HG02840 (cell line): ENCODE measurements around the gene ARSG.
"Not testable (repeated sequence)": the region's sequence is repeated elsewhere in the genome, so short reads cannot be mapped to it uniquely, and the experiment has no call there.

Experiments
- ATAC-seq: cut with Tn5 transposase; IDR thresholded peaks from one replicate; pipeline ENCODE4 v1.9.1; 2021; ENCODE audit warnings: mild to moderate bottlenecking, moderate library complexity, moderate number of reproducible peaks; ENCODE audit not compliant: unreplicated experiment, low FRiP score

Gene ARSG

GRCh38 chr17:68276339-68276738 is 15.0 kb upstream of the ARSG start:
- ATAC-seq, result not testable (repeated sequence)

DNA sequence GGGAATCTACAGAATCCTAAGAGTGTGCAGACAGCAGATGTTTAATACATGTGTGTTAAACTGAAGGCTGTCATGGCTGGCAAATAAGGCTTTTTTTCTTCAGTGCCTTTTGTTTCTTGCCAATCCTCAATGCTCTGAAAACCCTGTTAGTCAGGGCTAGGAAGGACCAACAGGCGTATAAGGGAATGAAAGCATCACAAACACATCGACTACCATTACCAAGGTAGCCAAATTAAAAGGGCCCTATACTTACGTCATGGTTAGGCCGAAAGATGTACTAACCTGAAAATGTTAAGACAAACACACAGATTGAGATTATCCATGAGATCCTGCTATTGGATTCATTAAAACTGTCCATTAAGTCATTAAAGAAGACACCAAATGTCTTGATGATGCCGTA is 13.5 kb upstream of the ARSG start:
- ATAC-seq, result no peak

DNA sequence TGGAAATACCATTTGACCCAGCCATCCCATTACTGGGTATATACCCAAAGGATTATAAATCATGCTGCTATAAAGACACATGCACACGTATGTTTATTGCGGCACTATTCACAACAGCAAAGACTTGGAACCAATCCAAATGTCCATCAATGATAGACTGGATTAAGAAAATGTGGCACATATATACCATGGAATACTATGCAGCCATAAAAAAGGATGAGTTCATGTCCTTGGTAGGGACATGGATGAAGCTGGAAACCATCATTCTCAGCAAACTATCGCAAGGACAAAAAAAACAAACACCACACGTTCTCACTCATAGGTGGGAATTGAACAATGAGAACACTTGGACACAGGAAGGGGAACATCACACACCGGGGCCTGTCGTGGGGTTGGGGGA is 9.3 kb upstream of the ARSG start:
- not testable (repeated sequence) for ATAC-seq

DNA sequence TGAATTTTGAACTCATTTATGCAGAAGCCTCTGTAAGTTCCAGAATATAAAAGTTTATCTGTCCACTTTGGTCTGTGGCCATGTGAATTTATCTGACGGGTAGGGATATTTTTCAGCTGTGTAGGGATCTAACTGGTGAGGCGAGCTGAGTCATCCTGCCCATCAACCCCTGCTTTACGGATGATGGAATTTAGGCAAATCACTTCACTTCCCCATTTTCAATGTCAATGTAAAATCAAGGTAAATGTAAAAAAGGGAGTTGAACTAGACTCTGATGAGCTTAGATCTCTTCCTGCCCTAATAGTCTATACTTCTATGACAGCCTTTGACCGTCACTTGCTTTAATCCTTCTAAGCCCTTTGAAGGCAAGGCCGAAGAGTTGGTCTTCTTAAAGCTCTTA is 2.9 kb upstream of the ARSG start:
- no peak for ATAC-seq

- no peak for ATAC-seq
Observed at GRCh38 chr17:68288804-68289203, 2.5 kb upstream of the ARSG start.

GRCh38 chr17:68289473-68289872 is 1.8 kb upstream of the ARSG start:
- ATAC-seq, result no peak

DNA sequence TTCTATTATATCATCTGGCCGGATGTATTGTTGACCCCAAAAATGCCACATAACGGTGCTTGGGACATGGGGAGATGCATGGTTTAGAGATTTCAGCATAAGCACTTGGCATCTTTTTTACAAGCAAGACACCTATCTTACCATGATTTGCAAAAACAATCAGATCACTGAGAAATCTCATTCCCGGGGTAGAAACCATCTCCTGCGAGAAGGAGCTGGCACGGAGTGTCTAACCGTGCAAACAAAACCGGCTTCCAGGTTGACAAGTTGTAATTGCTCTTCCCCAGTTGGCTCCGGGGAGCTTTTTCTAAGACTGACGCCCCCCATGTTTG is 1.4 kb upstream of the ARSG start:
- ATAC-seq, result no peak

DNA sequence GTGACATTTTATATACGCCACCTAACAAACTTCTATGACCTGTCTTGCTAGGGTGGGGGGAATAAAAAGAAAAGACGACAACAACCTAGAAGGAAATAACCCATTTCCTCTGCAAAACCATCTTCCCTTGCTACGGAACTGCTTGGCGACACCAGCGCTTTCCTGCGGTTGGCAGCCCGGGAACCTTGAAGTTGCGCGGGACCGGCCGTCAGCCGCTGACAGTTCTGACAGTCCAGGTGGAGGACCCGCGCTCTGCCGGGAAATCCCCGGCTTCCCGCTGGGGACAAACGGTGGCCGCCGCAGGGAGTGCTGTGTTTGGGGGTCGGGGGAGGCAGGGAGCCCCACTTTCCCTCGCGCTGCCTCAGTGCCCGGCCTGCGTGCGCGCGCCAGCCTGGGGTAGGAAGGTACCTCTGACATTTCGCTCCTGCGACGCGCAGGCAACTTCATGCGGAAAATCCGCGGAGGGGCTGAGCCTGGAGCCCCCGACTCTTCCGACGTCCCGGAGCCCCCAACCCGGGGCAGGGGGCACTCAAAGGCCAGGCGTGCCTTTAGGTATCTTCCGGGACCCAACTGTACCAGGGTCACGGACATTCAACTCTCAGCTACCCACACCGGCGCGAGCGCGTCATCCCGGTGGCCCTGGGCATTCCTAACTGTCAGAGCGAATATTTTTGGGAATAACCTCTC is 884 bp upstream of the ARSG start:
- no peak for ATAC-seq

- ATAC-seq, result peak; percentile 53
Observed at GRCh38 chr17:68291836-68292688, 767 bp downstream of the ARSG start.

DNA sequence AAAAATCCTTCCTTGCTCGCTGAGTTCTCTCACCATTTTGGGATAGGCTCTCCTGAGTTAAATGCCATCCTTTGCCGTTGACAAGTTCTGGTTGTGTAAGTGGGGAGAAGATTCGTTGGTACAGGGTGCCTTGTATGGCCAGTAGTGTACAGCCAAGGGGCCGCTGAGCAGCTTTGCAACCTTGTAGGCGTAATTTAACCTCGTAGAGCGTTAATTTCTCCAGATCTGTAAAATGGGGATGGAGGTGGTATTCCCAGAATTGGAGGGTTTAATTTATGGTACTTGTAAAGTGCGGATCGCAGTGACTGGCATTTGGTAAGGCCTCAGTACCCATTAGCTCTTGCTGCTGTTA is 1.4 kb downstream of the ARSG start:
- no peak for ATAC-seq

DNA sequence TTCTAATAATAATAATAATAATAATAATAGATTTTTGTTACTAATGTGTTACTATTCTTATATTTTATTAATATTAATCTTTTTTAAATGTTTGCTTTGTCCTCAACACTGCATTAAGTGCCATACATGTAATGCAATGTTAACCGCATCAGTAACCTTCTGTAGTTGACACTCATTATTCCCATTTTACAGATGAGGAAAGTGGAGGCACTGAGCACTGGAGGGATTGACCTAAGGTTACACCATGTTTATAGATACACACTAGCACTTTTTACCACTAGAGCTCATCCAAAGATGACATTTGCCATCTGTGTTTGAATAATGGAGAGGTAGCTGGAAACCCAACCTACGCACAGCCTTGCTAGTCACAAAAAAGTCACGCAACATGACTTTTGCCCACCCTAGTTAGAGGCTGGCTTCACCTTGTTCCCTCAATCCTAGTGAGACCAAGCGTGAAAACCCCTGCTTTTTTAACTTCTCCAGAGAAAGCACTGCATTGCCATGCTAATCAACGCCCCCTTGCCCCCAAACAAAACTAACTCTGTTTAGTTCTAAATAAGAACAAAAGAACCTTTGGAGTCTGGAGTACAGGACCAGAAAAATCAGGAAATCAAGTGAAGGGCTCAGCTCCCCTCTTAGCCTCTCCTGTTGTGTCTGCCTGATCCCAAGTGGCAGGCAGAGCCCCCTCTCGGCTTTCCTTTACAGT is 2.3 kb downstream of the ARSG start:
- no peak for ATAC-seq

DNA sequence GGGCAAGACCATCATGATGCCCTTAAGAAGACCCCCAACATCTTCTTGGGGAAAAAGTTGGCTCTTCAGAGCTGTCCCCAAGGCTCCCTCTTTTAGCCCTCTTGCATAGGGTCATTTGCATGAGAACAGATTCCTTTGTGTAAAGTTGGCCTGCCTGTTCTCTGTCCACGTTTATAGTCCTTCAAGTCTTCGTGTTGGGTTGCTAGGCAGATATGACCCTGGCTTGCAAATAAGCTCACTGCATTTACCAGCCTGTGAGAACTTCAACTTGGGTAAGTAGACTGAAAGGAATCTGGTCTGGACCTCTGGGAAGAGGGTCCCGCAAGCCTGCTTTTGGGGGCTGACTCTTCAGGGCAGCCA is 2.9 kb downstream of the ARSG start:
- no peak for ATAC-seq

DNA sequence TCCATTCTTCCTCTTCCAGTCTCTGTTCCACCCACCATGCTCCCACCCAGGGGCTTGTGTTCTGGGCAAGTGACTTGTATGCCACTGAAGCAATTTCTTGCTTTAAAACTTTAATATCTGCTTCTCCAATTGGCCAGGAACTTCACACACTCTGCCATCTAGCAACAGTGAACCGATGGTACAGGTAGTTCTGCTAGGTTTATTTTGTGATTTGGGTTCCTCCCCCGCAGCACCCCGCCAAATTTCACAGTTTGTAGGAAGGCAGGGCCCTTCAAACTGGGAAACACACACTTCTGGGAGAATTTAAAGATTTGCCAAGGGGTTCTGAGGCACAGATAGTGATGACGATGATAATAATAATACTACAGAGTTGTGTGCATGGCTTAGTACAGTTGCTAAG is 3.3 kb downstream of the ARSG start:
- ATAC-seq, result no peak

DNA sequence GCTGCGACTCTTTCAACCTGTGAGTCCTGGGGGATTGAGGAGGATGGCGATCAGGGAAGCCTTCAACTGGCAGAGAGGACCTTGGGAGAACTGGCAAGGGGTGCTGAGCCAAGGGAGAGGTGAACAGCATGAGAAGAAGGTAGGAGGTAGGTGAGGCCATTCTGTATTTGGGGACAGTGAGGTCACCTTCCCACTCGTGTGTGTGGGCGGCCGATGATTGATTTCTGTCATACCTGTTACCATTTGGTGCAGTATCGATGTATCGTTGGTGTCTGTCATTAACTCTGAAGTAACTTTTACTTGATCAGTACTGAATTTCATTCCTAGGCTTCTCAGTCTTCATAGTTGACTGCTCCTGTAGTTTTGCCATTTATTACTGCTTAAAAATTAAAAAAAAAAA is 3.8 kb downstream of the ARSG start:
- ATAC-seq, result no peak

GRCh38 chr17:68296217-68297191 is 5.2 kb downstream of the ARSG start:
- ATAC-seq, result no peak

- ATAC-seq, result no peak
Observed at GRCh38 chr17:68297195-68297594, 5.9 kb downstream of the ARSG start.

DNA sequence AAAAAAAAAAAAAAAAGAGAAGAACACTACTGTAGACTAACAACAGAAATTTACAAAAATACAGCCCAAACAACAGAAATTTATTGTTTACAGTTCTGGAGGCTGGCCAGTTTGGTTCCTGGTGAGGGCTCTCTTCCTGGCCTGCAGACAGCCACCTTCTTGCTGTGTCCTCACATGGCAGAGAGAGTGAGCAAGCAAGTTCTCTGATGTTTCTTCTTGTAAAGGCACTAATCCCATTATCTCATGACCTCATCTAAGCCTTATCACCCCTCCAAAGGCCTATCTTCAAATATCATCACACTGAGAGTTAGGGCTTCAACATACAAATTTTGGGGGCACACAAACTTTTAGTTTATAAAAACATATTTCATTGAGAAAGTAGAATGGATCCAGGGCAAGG is 7.3 kb downstream of the ARSG start:
- no peak for ATAC-seq

- ATAC-seq, result no peak
Observed at GRCh38 chr17:68299817-68300216, 8.5 kb downstream of the ARSG start.

DNA sequence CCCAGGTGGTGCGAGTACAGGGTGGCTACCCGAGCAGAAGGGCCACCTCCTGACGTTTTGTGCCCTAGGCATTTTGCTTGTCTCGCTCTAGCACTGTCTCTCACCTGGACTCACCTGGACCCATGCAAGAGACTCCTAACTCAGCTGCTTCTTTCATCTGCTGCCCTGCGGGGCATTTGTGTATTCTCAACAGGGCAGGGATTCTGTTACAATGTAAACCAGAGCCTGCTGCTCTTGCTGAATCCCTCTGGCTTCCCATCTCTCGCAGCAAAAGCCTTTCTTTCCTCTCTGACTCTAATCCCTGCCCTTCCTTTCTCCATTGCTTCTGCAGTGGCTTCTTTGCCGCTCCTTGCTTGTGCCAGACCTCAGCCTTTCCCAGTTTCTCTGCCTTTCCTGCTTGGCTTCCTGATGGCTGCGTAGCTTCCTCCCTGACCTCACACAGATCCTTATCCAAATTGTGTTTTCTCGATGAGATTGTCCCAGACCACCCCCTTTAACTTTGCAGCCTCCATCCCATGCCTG is 10.2 kb downstream of the ARSG start:
- ATAC-seq, result no peak

DNA sequence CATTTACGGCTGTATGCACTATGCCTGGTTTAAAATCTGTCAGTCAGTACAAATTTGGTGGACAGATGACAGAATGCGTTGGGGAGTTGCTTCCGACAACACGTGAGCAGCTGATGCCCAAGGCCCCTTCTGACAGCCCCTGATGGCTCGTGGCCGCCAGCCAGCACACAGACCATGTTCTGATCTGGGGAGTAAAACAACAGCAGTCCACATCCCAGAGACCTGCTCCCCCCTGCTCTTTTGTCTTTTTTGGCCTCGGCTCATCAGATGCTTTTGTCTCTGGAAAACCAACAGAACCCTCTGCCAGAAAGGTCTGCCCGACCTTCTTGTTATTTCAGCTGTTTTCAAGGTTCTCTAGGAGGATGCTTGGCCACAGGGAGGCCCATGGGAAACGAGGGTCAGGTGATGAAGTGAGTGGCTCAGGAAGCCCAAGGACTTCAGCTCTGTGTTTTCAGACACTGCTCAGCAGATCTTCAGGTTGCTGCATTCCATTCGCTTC is 10.8 kb downstream of the ARSG start:
- ATAC-seq, result no peak
